Cardiac muscle cell (in vitro differentiated cells and primary cell): ENCODE data around the gene BMAL1. TPM values are rescaled to one million over a fixed set of nuclear protein-coding genes. Genes with fewer than 3 reads are reported as not detected.
"Not testable (repeated sequence)": the region's sequence is repeated elsewhere in the genome, so short reads cannot be mapped to it uniquely, and the experiment has no call there.

Experiments
- DNase-seq, 2 donors: peaks; one replicate each; pipeline versions ENCODE4 v3.0.0 to v3.0.0-alpha.2; 2010 to 2017; ENCODE audit warnings: low read depth in 1 of 2, low spot score in 1 of 2
- H3K27ac ChIP-seq: fragments of 200-600 bp; sonication (generic); 2 replicates; pipeline ENCODE4 v1.5.1; 2016
- H3K27me3 ChIP-seq: fragments of 200-600 bp; sonication (generic); 2 replicates; pipeline ENCODE4 v1.6.0; 2016; ENCODE audit warnings: control low read depth
- H3K36me3 ChIP-seq: fragments of 200-600 bp; sonication (generic); 2 replicates; pipeline ENCODE4 v1.5.1; 2016; ENCODE audit warnings: control low read depth
- H3K4me1 ChIP-seq: fragments of 200-600 bp; sonication (generic); 2 replicates; pipeline ENCODE4 v1.8.1; 2017; ENCODE audit warnings: low read depth, mild to moderate bottlenecking, mixed run types
- H3K4me3 ChIP-seq: fragments of 200-600 bp; sonication (generic); 2 replicates; pipeline ENCODE4 v1.5.1; 2016; ENCODE audit warnings: mild to moderate bottlenecking
- H3K9me3 ChIP-seq: fragments of 200-600 bp; sonication (generic); 2 replicates; pipeline ENCODE4 v1.5.1; 2017; ENCODE audit warnings: low read depth, mild to moderate bottlenecking, control low read depth
- CTCF ChIP-seq: IDR thresholded peaks from 2 replicates; pipeline ENCODE4 v1.5.1; 2012; ENCODE audit warnings: low read depth, mild to moderate bottlenecking, low read length
- polyA plus RNA-seq: library from polyadenylated mRNA; unstranded; fragments of >200 nt; fragmentation: Nextera tagmentation; extraction: Ambion mirVana; gene quantifications from 2 replicates; pipeline ENCODE4 v1.2.1, GENCODE V29; 2016
- total RNA-seq: library from RNA; depleted of rRNA; stranded (reverse); fragments of >200 nt; gene quantifications from 2 replicates; pipeline ENCODE4 v1.2.3, GENCODE V29; 2016

Gene BMAL1
- total and polyA plus RNA-seq, 2 experiments from 2014 or later: 3.9 to 12.4 TPM

- Histone ChIP-seq H3K36me3 (no peaks in the 10 kb centered on the region), H3K27ac (peak overlapping the region; percentile 95), H3K9me3 (no peaks in the 10 kb centered on the region), H3K4me3 (no peak overlapping the region), H3K4me1 (peaks cover 15% of the 10 kb centered on the region), H3K27me3 (no peaks in the 10 kb centered on the region)
- no peak for TF ChIP-seq CTCF
- DNase-seq: no peak
Measured at GRCh38 chr11:13433437-13433836, 155.8 kb downstream of the BMAL1 start.

DNA sequence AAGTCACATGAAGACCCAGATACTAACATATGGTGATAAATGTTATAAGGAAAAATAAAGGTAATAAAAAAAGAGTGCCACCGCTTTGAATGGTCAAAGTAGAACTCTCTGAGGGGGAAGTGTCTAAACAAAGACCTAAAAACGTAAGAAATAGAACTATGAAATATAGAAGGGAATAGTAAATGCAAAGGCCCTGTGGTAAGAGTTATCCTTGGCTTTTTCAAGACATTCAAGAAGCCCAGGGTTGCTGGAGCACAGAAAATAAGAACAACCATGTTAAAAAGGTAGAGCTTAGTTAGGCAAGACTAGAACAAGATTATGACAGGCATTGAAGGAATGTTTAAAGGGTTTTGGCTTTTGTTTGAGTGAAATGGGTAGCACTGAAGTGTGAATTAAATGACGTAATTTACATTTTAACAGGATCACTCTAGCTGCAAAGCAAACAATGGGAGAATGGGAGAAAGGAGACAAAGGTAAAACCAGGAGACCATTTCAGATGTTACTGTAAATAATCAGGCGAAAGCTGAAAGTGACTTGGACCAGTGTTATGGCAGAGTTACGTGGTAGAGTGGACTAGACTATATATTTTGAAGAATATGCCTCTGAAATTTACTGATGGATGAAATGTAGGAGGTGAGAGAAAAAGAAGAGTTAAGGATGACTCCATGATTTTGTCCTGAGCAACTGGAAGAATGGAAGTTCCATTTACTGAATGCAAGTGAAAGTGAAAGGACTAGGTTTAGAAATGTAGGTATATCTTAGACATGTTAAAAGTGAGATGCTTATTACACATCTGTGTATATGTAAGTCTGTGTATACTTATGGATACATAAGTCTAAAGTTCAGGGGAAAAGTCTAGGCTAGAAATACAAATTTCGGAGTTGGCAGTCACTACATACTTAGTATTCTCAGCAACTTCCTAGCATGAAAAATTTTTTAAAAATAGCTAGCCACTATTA is 156.9 kb downstream of the BMAL1 start:
- Histone ChIP-seq H3K27me3 (no peaks in the 10 kb centered on the region), H3K9me3 (no peaks in the 10 kb centered on the region), H3K4me3 (no peak overlapping the region), H3K36me3 (no peaks in the 10 kb centered on the region), H3K4me1 (peaks cover 15% of the 10 kb centered on the region), H3K27ac (no peak overlapping the region)
- no peak for TF ChIP-seq CTCF
- DNase-seq: no peak

DNA sequence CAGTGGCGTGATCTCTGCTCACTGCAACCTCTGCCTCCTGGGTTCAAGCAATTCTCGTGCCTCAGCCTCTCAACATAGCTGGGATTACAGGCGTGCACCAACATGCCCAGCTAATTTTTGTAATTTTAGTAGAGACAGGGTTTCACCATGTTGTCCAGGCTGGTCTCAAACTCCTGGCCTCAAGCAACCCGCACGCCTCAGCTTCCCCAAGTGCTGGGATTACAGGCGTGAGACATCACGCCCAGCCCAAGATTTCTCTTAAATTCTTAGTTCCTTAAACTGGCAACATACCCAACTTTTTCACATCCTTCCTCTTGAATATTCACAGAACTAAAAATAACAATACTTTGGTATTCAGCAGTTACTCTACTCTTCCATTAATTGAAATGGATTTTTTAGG is 159.2 kb downstream of the BMAL1 start:
- not testable (repeated sequence) for H3K36me3 ChIP-seq, H3K27me3 ChIP-seq, H3K27ac ChIP-seq, H3K4me3 ChIP-seq, H3K9me3 ChIP-seq, DNase-seq
- peaks cover 15% of the 10 kb centered on the region for H3K4me1 ChIP-seq

Other genes with a start within 250 kb of the BMAL1 start
- 34.7 and 35.4 TPM in 2 replicates for gene BTBD10, start 185.4 kb downstream of the BMAL1 start, total RNA-seq
- 37.8 and 39.0 TPM in 2 replicates for gene BTBD10, start 185.4 kb downstream of the BMAL1 start, polyA plus RNA-seq
- gene PTH, start 218.2 kb downstream of the BMAL1 start, total RNA-seq: not detected in 2 replicates
- not detected in 2 replicates for gene PTH, start 218.2 kb downstream of the BMAL1 start, polyA plus RNA-seq